Cardiac septum (tissue), 1 donor: ENCODE measurements around the gene ERC1. TPM values are rescaled to one million over a fixed set of nuclear protein-coding genes. Genes with fewer than 3 reads are reported as not detected.

Source experiments
- DNase-seq: peaks from one replicate; pipeline ENCODE4 v3.0.0-alpha.2; 2020; ENCODE audit warnings: low spot score
- intact Hi-C: fragments of 100-400 bp; cut with DNase I; formaldehyde crosslinking; loops from one replicate; pipeline ENCODE4 v1.14.0; 2022
- total RNA-seq: library from RNA; stranded (reverse); fragmentation: NEBNext Ultra II Directional; extraction: Animal tissue kit (Norgen Biotek cat#: 25700); gene quantifications from one replicate; pipeline ENCODE4 v1.2.1, GENCODE V29; 2021
- donor health status: DM: no; HTN: no; CAD: no.

Gene ERC1
- total RNA-seq, 1 donor from 2014 or later, result 56.9 TPM

DNA sequence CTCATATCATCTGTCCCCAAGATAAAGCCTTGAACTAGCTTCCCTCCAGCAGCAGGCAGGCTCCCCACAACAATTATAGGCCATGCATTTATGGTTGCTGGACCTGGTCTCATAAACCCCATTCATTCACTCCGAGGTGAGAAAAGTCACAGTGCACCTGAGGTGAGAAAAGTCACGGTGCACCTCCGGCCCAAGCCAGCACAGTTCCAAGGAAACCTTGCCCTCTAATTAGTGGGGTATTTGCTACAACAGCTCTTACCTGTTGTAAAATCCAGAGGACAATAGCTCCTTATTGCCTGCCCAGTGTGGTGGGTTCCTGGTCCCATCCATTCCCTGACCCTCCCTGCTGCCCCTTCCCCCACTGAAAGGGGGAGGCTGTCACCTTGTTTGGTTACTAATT is 537.8 kb downstream of the ERC1 start:
- DNase-seq, result peak; percentile 31
- intact Hi-C loops, result no loop called here

DNA sequence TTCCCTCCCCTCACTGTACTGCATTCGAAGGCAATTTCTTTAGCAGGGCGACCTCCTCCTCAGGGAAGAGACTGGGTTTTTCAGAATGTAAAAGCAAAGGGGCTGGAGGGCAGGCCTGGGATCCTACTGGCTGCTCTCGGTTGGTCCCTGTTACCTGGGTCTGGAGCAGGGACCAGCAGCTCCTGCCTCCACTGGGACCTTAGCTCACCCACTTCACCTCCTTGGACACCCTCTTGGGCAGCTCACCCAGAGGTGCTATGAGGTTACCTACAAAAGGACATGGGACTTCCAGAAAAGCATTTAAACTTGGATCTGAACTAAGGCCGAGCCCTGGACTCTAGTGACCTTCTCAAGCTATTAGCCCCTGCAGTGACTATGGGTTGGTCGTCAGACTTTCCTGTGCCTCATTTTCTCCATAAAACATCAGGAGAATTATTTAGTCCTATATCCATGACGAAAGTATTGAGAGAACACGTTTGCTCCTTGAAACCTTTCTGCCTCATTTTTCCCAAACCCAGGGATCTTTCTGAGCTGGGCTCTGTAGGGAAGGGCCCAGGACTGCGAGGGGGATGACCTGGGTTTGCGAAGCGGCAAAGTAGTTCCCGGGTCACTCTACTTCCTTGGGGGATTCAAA is 538.3 kb downstream of the ERC1 start:
- intact Hi-C loops, result no loop called here
- DNase-seq, result peak; percentile 57

DNA sequence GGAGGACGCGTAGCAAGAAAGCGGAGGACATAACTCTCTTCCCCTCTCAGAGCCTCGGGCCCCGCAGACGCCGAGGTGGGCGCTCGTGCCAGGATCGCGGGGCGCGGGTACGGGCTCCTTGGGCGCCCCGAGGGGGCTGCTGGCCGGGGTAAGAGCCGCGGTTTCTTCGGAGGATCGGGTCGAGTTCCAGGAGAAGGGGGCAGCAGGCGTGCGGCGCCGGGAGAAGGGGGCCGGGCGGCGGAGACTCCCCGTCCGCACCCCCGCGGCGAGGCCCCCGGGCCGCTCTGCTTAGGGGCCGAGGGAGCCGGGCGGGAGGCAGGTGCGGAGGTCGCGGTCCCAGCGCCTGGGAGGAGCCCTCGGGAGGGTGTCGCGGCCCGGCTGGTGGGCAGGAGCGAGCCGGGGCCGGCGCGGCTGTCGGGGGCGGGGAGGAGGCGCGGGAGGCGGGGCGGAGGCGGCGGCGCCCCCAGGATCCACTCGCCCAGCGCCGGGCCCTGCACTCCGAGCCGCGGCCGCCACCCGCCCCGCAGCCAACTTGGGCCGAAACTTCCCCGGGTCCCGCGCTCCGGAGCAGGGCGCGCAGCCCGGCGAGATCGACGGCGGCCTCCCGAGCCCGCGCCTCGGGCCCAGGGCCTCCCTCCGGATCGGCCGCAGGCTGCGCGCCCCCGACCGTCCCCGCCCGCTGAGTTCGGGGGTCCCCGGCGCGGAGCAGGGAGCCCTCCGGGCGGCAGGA is 539.0 kb downstream of the ERC1 start:
- intact Hi-C loops, result no loop called here
- DNase-seq, result peak; percentile 71

DNA sequence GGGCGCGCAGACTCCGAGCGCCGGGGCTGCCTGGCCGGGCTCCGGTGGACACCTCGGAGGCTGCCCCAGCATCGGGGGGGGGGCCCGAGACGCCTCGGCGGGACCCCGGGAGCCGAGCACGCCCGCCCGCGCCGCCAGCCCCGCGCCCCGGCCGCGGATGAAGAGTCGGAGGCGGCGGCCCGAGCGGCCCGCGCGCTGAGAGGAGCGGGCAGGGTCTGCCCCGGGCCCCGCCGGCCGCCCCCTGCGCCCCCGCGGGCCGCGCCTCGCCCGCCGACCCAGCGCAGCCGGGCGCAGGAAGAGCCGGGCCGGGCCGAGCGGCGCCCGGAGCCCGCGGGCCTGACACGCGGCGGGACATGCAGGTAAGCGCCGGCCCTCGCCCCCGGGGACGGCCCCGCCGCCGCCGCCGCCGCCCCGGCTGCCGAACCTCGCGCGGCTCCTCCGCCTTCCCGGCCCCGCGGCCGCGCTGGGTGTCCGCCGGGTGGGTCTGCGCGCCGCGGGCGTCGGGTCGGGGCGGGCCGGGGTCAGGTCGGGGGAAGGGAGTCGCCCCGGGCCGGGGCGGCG is 539.6 kb downstream of the ERC1 start:
- intact Hi-C loops, result no loop called here
- peak; percentile 6 for DNase-seq

DNA sequence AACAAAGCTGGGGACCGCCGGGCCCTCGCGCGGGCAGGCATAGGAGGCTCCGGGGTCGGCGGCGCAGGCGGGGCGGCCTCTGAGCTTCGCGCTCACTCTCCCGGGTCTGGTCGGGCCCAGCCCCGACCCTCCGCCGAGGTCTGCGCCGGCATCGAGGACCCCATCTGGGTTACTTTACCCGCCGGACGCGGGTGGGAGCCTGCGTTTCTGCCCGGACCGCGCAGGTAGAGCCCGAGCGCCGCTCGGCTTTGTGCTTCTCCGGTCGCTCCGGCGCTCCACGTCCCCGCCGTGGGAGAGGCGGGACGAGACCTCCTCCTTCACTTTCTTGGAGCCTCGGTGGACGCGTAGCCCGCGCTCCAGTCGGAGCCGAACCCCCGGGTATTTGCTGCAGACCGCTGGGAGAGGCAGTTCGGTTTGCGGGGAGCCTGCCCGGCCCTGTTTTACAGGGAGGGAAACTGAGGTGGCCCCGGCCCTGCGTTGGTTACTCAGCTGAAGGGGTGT is 540.2 kb downstream of the ERC1 start:
- intact Hi-C loops, result no loop called here
- no peak for DNase-seq

DNA sequence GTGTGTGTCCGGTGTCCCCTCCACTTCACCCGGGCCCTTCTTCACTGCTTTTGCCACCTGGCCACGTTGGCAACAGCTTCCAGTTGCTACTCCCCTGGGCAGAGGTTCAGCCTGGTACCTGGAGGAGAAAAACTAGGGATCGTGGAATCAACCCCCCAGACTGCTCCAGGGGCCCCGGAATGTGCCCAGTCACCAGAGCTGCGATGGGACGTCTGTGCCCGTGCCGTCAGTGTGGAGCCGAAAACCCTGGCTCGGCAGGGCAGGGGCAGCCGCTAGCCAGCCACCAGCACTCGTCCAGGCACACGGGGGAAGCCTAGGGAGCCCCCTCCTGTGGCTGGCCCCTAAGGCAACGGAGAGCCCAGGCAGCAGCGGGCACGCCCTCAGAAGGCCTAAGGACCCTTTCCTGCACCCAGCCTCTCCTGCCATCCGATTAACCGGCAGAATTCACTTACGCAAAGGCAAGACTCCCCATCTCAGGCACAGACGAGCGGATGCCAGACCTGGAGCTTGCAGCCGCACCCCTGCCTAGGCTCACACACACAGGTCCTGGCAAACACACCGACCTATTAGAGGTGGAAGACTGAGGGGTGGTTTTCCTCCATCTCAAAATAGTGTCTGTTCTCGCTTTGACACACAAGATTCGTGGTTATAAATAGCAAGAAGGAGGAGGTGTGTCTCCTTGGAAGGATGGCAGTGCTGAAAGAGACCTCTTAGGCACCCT is 540.8 kb downstream of the ERC1 start:
- intact Hi-C loops, result no loop called here
- DNase-seq, result no peak

DNA sequence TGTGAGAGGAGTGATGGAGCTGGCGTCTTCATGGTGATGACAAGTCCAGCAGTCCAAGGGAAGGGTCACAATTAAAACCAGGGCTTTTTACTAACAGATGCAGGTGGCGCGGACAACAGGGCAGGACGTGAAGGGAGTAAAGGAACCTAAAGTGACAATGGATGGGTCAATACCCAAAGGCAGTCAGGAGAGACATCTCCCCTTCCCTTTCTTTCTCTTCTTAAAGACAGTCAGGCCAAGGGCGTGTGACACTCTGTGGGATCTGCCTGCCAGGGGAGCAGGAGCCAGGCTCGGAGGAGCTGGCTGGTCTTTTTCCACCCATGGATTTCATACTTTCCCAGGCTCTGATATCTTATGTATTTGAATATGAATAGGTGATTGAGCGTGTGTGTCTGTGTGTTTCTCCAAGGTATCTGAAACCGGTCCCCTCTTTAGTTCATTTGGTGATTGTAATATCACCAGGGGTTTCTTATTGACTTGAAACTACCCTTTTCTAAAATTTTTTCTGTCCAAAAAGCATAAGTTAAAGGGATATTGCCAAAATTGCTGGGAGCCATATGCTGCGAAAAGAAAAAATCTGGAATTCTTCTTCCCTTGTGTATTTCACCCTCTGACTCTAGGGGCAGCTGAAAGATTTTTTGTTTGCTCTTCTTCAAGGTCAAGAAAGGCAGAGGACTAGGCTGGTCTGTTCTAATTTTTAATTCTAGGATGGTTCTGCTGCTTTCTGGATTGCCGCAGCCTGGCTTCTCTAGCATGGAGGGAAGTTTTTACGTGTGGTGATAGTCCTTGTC is 541.5 kb downstream of the ERC1 start:
- intact Hi-C loops, result no loop called here
- DNase-seq, result no peak

DNA sequence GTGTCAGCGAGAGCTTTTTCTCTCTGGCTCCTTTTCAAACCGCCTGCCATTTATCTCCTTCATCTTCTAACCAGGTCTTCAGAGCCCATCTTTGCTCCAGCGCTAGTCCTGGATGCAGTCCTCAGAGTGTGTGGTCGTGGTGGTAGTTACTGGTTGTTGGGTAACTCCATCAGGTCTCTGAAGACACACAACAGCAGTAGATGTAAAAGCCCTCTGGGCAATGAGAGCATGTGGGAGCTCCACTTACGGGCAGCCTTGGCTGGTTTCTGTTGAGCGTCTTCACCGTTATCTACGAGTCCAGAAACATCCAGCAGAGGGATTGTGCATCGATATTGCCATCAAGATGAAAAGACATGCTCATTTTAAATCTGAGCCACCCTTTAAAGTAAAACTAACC is 542.2 kb downstream of the ERC1 start:
- intact Hi-C loops, result no loop called here
- no peak for DNase-seq

DNA sequence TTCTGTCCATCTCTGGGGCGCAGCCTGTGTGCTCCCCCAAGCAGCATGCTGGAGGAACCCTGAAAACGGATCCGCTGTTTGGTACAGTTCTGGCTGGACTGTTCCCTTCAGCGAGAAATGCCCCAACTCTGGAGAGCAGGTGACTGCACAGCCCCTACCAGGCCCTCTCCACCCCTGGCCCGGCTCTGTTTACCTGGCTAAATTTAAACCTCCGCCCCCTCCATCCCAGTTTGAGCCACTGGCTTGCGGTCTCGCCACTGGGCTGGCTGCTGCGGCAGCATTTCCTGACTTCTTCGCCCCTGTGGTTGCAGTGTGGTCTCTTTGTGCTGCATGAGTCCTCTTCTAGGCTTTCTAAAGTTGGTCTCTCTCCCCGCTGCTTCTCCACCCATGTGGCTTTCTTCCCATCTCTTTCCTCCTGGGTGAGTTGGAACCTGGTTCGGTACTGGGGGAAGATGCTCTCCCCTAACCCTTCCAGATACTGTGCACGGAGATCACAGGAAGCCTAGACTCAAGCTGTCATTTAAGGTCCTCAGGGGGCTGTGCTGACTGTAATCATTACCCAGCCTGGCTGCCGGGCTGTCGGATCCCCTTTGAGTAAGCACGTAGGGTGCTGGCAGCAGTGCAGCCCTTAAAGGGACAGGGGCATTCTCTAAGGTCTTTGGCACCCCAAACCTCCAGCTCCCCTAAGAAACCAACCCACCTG is 542.7 kb downstream of the ERC1 start:
- no peak for DNase-seq
- intact Hi-C loops, result no loop called here

DNA sequence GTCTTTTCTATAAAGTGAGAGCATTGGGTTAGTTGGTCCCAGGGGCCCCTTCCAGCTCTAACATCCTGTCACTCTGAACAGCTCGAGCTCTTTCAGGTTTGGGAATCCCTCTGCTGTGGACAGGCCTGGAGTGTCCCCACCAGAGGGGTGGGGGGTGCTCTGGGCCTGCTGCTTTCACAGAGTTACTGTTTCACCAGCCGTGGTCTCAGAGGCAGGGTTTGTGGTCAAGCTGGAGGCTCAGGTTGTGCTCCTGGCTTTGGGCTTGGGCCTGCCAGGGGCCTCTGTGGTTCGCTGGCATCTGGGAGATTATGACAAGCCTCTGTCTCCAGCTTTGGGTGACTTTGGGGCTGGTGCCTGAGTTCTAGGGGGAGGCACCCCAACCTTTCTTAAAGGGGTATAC is 543.7 kb downstream of the ERC1 start:
- intact Hi-C loops, result no loop called here
- DNase-seq, result no peak

DNA sequence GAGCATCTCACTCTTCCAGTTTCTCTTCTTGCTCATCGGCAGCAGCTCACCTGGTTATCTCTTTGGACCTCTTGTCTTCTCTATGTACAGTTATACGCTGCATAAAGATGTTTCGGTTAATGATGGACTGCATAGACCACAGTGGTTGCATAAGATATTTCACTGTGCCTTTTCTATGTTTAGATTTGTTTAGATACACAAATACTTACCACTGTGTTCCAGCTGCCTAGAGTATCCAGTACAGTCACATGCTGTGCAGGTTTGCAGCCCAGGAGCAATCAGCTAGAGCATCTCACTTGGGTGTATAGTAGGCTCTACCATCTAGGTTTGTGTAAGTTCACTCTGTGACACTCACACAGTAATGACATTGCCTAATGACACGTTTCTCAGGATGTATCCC is 545.8 kb downstream of the ERC1 start:
- intact Hi-C loops, result no loop called here
- DNase-seq, result no peak

DNA sequence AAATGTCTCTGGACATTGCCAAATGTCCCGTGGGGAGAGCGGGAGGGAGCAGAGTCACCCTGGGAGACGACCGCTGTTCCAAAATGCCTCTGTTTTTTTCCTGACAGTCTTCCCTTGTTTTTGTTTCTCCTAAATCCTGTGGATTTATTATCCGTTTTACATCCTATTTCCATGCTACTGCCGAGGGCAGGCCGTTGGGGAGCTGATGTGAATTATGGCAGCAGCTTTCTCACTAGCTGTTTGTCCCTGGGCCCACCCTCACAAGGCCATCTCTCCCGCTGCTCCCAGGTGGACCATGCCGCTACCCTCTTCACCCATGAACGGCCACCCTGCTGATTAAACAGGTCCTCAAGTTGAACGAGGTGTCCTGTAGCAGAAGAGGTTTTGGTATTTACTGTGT is 548.1 kb downstream of the ERC1 start:
- intact Hi-C loops, result no loop called here
- no peak for DNase-seq

DNA sequence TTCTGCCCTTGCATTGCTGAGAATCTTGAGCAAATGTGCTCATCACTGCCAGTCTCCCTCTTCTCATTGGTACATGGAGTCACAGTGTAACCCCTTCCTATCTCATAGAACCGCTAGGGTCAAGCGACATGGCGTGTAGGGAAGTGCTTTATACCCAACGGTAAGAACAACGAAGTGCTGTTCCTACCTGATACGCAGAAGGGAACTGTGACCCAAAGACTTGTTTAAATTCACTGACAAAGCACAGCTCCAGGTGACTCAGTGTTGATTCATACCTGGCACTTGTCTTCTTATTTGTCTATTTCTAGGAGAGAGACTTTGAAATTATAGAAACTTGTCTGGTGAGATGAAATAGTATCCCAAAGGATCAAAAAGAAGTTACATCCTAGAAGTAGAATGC is 549.7 kb downstream of the ERC1 start:
- intact Hi-C loops, result no loop called here
- DNase-seq, result no peak

DNA sequence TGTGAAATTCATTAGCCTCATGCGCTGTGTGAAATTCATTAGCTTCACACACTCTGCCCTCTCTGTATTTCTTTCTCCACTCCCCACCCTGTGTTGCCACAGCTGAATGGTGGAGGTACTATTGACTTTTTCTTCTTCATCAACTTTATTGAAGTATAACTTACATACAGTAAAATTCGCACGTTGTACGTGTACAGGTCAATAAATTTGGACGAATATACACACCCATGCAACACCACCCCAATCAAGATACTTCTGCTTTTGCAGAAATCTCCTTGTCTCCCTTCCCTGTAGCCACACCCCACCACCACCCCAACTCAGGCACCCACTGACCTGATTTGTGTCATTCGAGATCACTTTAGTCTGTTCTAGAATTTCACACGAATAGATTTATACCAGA is 551.6 kb downstream of the ERC1 start:
- no peak for DNase-seq
- intact Hi-C loops, result no loop called here

DNA sequence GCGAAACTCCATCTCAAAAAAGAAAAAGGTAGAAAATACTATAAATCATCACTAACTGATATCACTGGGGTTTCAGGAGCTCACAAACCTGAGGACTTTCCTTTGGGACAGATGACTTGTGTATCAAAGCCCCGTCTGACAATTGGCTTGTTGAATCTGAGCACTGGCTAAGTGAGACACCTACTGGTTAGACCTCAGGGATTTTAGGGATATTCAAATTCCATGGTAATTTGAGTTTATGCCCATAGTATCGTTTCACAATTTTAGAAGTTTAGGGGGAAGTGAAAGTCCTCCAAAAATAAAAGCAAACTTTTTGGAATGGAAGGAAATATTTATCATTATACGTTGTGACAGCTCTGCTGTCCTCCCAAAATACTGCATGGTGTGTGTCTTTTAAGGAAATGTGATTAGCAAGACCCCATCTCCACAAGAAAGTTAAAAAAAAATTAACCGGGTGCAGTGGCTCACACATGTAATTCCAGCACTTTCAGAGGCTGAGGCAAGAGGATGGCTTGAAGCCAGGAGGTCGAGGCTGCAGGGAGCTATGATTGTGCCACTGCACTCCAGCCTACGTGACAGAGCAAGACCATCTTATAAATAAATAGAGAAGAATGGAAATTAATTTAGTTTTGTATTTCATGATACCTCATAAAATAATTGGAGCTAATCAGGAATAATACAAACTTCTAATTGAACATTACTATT is 554.1 kb downstream of the ERC1 start:
- DNase-seq, result no peak
- intact Hi-C loops, result no loop called here
